Measurements from ENCODE around the gene CTNNA2. TPM values are rescaled to one million over a fixed set of nuclear protein-coding genes. Genes with fewer than 3 reads are reported as not detected.

The CTNNA2 gene
- total and polyA plus RNA-seq, 2 of the 8 experiments (the other 6 are each of a cell fraction or from before 2014, with no cell fraction given): 3.9 to 9.0 TPM

- Histone ChIP-seq H3K9me3 (ENCODE audit: insufficient read depth in 2 of 2, low read depth in 1 of 2, low read length in 1 of 2) (no peaks in the 10 kb centered on the region), H2BK5ac (ENCODE audit: low read depth, low read length) (no peak overlapping the region), H2AK5ac (ENCODE audit: low read depth, low read length) (no peak overlapping the region), H3K79me1 (ENCODE audit: low read depth, low read length) (no peaks in the 10 kb centered on the region), H2AFZ (ENCODE audit: low read length) (no peak overlapping the region; the same call in 1 of the 2 replicates), H3K14ac (ENCODE audit: insufficient read length) (no peak overlapping the region), H2BK20ac (ENCODE audit: low read length) (no peak overlapping the region), H4K20me1 (replicated peaks in 1 of 2; ENCODE audit: control insufficient read depth in 1 of 2, insufficient read depth in 2 of 2, low read length in 2 of 2) (no peaks in the 10 kb centered on the region), H2BK120ac (replicated peaks; ENCODE audit: low read depth, low read length) (no peak overlapping the region), H3K23ac (ENCODE audit: insufficient read length) (no peak overlapping the region), H3K27me3 (replicated peaks in 1 of 4; ENCODE audit: control insufficient read depth in 3 of 4, extremely low read depth in 1 of 4, insufficient read depth in 3 of 4, low read length in 3 of 4) (no peaks in the 10 kb centered on the region), H2BK15ac (ENCODE audit: low read length) (no peak overlapping the region), H3K4ac (replicated peaks; ENCODE audit: insufficient read length, low read depth, low read length) (no peak overlapping the region), H2BK12ac (ENCODE audit: low read depth, low read length) (no peak overlapping the region), H4K8ac (ENCODE audit: extremely low read depth, insufficient read depth, low read length) (no peak overlapping the region), H3K4me3 (ENCODE audit: extremely low read depth in 1 of 4, insufficient read depth in 2 of 4, low read depth in 3 of 4, low read length in 4 of 4) (no peak overlapping the region), H3K9ac (replicated peaks in 1 of 4; ENCODE audit: extremely low read depth in 1 of 4, low read depth in 3 of 4, low read length in 3 of 4) (no peak overlapping the region), H3K56ac (replicated peaks; ENCODE audit: insufficient read length, low read depth, low read length) (no peak overlapping the region), H3K4me1 (replicated peaks in 1 of 4; ENCODE audit: control insufficient read depth in 3 of 4, insufficient read depth in 4 of 4, low read length in 3 of 4) (peaks cover 0 to 5% (median 0%) of the 10 kb centered on the region in 4 experiments; a peak in 2 of 7 replicates), H4K91ac (replicated peaks; ENCODE audit: insufficient read length, low read length) (no peak overlapping the region), H3K36me3 (ENCODE audit: control insufficient read depth in 2 of 4, insufficient read depth in 4 of 4, low read length in 3 of 4) (no peaks in the 10 kb centered on the region), H3K79me2 (ENCODE audit: control insufficient read depth in 1 of 2, insufficient read depth in 2 of 2, low read length in 2 of 2) (no peaks in the 10 kb centered on the region), H3K27ac (ENCODE audit: low read depth, low read length) (no peak overlapping the region), H3K18ac (ENCODE audit: extremely low read depth, low read length) (no peak overlapping the region), H3K23me2 (ENCODE audit: low read depth, low read length) (no peaks in the 10 kb centered on the region), H4K5ac (ENCODE audit: insufficient read length, low read depth, low read length) (no peak overlapping the region), H3K4me2 (ENCODE audit: insufficient read depth in 1 of 2, low read depth in 2 of 2, low read length in 2 of 2) (no peak overlapping the region)
- WGBS, 2 experiments (ENCODE audit: extremely low coverage in 1 of 2, insufficient coverage in 1 of 2, insufficient read length in 1 of 2, insufficient replicate concordance in 2 of 2, low coverage in 1 of 2, low lambda C conversion rate in 2 of 2, missing lambda C conversion rate in 1 of 2): 85% methylated on average over 11 of the region's 11 CpGs; no CpG with 5 or more reads in 1 of the 2 experiments
- TF ChIP-seq USF2 (IDR thresholded peaks at IDR 0.05; ENCODE audit: low read length): no peak
- TF ChIP-seq MAX (IDR thresholded peaks at IDR 0.05): no peak
- DNase-seq (ENCODE audit: low read depth in 1 of 2, low spot score in 2 of 2) (no peak), FAIRE-seq (peak; percentile 68)
- CTCF ChIA-PET (ENCODE audit: partially characterized antibody): no interaction called here
- POLR2A ChIA-PET (ENCODE audit: partially characterized antibody): no interaction called here
Observed at GRCh38 chr2:79585701-79586433, 73.0 kb downstream of the CTNNA2 start.

Data from H1 (cell line).